Fibroblast of skin of right biceps (primary cell): ENCODE measurements around the gene QSOX2.

ENCODE experiments used
- DNase-seq: peaks from one replicate; pipeline ENCODE4 v3.0.0-alpha.2; 2013

Gene QSOX2

GRCh38 chr9:136219276-136219675 lies 26.3 kb downstream of the QSOX2 start:
- peak; percentile 28 for DNase-seq

- DNase-seq: no peak
These were observed 26.9 kb downstream of the QSOX2 start for GRCh38 chr9:136218673-136219072.

GRCh38 chr9:136218271-136218670 lies 27.3 kb downstream of the QSOX2 start:
- no peak for DNase-seq

DNA sequence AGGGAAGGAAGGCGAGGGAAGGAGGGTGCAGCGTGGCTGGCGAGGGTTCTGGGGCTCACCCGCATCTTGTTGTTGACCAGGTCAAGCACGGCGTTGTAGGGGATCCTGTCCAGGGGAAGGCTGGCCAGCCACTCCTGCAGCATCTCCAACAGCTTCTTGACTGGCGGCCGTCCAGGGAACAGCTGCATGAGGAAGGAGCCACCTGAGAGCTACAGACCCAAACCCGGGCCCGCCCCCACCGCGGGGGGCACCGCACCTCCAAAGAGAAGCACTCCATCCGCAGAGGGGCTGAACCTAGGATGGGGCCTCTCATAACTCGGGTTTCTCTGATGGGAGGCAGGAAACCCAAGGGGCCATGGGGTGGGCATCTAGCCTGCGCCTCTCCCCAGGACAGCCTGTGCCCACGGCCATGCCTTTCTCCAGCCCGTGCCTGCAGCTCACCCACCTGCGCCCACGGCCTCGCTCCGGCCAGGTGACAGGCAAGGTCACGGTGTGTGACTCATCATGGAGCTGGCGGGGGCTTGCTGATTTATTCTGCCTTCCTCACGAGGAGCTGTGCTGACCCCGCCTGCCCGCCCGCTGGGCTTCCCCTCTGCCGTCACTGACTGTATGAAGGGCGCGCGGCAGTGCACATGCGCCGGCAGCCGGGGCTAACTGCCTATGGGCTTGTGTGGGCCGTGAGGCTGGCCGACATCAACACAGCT lies 28.9 kb downstream of the QSOX2 start:
- no peak for DNase-seq

DNA sequence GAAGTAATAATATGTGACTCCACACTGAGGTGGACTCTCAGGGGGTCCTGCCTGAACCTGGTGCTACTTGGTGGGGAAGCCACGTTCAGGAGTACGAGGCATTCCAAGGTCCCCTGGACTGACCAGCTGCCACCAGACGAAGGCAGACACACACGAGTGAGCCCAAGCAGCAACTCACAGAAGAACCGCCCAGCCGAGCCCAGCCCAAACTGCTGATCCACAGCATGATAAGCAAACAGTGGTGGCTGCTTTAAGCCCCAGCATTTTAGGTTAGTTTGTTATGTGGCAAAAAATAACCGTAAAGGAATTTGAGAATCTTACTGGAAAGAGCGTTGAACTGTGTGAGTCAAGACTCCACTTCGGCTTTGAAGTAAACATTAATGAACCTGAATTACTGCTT lies 31.9 kb downstream of the QSOX2 start:
- no peak for DNase-seq

DNA sequence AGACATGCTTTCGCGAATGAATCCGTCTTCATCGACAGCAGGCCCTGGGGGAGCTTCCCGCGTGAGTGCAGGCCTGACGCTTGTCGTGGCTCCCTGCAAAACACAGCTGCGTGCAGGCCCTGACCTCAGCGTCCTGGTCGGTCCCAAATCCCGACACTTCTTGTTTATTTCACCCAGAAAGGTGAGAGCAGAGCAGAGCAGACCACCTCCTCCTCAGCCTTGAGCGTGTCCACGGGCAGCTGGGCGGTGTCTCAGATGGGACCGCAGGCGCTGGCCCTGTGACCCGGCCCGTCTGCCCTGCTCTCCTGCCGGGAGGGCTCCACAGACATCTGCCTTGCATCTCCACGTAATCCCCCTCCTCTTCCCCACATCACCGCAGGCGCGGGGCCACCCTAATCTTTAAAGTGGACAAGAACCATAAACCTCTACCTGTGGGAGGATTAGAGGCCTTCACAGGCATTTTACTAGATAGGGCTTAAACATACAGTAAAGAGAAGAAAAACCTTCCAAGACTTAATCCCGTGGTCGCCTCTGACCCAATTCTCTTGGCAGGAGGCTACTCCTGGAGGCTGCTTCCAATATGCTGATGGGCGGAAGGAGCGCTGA lies 33.2 kb downstream of the QSOX2 start:
- DNase-seq: no peak

GRCh38 chr9:136211441-136212344 lies 33.9 kb downstream of the QSOX2 start:
- DNase-seq: no peak

GRCh38 chr9:136211006-136211405 lies 34.6 kb downstream of the QSOX2 start:
- no peak for DNase-seq

DNA sequence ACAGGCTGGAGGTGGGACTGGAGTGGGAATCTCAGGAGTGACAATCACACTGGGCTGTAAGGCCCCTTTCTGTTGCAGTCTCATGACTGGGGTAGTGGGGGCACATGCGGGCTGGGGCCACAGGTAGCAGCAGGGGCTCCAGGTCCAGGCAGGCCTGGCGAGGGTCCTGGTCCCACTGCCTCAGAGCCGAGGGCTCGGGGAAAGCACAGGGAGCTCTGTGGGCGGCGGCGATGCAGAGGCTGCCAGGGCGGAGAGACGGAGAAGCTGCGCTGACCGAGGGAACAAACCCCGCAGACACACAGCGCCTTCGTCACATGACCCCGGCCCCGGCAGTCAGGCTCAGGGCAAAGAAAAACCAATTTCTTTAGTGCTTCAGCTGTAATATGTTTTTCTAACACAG lies 35.3 kb downstream of the QSOX2 start:
- no peak for DNase-seq

DNA sequence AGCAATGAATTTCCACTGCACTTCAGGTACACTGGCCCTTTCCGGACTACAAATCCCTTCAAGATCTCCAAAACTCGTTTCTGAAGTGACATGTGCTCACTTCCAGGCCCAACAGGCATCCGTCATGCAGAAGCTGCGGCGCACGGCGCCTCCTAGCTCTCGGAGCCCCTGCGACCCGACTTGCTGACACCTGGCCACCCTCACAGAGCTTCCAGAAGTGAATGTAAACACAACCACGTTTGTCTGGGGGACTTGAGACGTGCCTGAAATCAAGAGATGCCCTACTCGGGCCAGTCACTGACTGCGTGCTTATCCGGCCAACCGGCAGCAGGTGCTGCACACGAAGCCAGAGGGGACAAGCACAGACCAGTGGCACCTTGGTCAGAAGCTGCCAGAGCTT lies 35.8 kb downstream of the QSOX2 start:
- no peak for DNase-seq

DNA sequence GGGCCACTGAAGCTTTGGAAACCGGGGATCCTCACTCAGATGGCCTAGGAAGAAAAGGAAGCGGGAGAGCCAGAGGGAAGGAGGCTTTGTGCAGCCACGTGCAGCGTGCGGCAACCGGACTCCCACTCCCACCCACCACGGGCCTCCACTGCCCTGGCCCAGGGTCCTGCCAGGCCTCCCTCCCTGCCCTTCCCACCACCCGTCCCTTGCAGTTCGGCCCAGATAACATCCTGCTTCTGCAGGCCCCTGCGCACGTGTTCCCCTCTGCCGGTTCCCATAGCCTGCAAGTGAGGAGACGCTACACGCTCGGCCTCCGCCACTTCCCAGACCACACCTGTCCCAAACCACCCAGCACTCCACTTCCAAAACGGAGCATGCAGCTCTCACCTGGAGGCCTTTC lies 36.4 kb downstream of the QSOX2 start:
- no peak for DNase-seq

DNA sequence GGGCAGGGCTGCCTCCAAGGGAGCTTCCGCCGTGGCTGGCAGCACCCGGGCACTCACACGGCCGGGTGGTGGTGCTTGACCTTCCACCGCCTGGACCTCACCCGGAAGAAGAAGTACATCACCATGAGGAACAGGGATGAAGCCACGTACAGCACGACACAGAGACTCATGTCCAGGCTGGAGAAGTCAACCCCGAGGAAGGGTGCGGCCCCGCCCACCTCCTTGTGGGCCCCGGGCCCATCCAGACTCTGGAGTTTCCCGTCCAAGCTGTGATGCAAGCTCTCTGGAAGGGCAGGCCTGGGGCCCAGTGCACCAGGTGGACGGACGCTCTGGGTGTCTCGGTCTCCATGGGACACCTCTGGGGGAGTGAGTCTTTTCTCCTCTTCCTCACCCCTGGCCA lies 36.9 kb downstream of the QSOX2 start:
- DNase-seq: no peak

DNA sequence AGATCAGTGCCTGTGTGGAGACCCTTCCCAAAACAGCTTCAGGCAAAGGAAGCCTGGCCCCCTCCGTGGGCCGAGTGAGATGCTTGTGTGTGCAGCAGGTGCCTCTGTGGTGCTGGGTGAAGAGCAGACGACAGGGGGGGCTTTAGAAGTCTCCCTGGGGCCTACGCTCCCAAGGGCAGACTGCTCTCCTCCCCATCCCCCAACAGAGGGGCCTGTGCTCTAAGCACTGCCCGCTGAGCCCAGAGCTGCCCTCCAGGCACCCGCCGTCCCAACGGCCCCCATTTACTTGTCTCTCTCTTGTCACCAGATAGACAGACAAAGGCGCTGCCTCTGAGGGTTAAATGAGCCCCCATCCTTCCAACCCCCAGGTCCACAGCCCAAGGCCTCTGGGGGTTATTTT lies 38.0 kb downstream of the QSOX2 start:
- DNase-seq: no peak

GRCh38 chr9:136206602-136207275 lies 38.9 kb downstream of the QSOX2 start:
- no peak for DNase-seq

GRCh38 chr9:136205707-136205992 lies 40.0 kb downstream of the QSOX2 start:
- no peak for DNase-seq

DNA sequence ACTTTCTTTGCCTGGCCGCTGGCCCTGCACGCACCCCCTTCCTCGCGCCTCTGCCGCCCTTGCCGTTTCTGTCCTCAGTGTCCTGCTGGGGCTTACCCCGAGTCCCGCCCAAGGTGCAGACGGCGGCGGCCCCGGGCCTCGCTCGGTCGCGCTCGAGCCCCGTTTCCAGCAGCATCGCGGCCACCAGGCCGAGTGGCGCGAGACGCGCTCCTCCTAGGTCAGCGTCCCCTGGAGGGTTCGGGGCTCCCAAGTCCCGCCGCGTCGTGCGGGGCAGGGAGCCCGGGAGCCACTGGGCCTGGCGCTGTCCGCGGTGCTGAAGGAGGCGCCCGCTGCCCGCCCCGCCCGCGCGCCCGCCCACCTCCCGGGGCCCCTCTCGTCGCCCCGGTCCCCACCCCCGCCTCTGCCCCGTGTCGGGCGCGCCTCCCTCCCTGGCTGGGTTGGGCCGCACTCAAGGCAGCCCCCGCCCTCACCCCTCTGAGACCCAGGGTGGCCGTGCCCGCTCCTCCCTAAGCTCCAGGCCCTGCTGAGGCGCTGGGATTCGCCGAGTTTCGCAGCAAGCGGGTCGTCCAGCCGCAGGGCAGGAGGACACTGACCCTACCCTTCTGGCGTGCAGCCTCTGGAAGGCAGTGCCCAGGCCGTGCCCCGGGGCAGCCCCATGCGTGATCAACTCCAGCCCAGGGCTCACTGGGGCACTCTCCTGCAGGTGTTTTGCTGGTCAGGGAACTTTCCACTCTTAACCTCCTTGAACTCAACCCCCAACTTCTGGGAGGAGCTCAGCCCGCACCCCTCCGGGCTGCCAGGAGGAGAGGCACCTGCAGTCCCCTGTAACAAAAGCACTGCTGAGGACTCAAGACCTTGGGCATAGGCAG lies 40.5 kb downstream of the QSOX2 start, which contains the start of gene LHX3:
TSS of gene LHX3 (minus strand) at position 291 of the 869 bp plus-strand sequence. CDS start at position 175, 116 bp downstream.
- peak; percentile 30 for DNase-seq

GRCh38 chr9:136204145-136204805 lies 41.3 kb downstream of the QSOX2 start:
- no peak for DNase-seq

DNA sequence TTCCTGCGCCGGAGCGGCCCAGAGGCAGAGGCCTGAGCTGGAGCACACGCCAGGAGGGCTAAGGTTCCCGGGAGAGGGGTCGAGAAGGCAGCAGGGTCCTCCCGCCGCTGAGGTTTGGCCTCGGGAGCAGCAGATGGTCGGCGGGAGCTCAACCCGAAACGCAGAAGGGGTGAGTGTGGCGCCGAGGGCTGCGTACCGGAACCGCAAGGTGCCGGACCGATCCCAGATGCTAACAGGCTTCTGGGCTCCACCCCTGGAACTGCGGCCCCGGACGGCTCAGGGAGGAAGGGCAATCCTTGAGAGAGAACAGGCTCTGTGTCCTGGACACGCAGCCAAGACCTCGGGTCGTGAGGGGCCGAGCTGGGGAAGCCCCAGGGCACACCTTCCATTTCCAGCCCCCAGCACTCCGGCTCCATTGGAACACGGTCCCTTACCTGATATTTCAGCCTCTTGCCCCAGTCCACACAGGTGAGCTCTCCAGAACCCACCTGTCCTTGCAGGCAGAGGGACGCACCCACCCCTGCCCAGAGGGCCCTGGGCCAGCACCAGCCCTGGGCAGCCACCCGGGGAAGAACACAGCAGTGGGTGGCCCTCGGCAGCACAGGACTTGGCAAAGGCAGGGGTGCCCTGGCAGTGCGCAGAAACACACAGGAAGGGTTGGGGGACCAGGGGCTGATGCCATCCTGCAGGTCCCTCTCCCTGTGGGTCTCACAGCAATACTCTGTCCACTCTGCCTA lies 42.0 kb downstream of the QSOX2 start:
- no peak for DNase-seq

DNA sequence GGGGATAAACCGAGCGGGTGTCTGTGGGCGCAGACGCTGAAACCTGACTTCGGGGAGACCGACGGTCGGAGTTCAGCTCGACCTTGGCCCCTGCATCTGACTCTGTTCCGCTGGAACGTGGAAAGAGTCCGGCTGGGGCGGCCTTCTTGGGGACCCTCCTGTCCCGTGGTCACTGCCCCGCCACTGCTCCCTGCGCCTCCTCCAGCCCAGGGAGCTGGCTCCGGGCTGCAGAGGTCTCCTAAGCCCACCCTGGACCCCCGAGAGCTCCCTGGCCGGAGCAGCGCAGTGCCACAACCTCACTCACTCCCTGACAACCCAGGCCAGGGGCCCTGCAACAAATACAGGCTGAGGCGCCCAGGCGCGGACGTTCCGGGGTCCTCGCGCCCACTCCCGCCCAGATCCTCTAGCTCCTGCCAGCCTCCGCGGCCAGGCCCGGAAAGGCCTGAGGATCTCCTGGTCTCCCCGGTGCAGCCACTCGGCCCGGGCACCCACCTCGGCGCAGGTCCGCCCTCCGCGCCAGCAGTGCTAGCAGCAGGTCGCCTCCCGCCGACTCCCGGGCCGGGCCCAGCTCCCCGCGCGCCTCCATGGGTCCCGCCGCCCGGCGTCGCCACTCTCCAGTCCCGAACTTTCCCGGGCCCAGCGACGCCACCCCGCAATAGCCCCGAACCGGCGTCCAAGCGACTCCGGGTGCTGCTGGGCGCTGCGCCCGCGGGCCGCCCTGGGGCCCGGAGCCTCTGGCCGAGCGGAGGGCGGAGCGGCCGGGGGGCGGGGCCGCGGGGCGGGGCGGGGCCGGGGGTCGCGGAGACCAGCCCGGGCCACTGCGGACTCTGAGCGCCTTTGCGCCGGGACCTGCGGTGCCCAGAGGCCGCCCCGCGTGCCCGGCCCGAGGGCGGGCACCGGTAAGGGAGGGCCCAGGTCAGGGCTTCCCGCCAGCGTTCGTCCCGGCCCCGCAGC lies 42.9 kb downstream of the QSOX2 start:
- DNase-seq: no peak
